ENCODE measurements around the gene DGKI. TPM values are rescaled to one million over a fixed set of nuclear protein-coding genes. Genes with fewer than 3 reads are reported as not detected.

Gene DGKI
- total and polyA plus RNA-seq, 2 of the 4 experiments (the other 2 are of a cell fraction), result 3.9 to 15.8 TPM

- Histone ChIP-seq H3K9me3 (ENCODE audit: control insufficient read depth, insufficient read depth, low read length) (no peaks in the 10 kb centered on the region), H3K23ac (ENCODE audit: low read depth, low read length) (peak overlapping the region; percentile 50), H4K5ac (ENCODE audit: low read depth, low read length) (peak overlapping the region; percentile 45; the same call in 1 of the 2 replicates), H3K4me3 (ENCODE audit: insufficient read depth, low read depth, low read length) (no peak overlapping the region), H2BK5ac (ENCODE audit: low read depth, low read length, poor library complexity, severe bottlenecking) (peak overlapping the region; percentile 80), H3K27ac (ENCODE audit: insufficient read depth, low read length) (peak overlapping the region; percentile 11; the same call in 1 of the 2 replicates), H3K56ac (ENCODE audit: extremely low read depth, insufficient read depth, low read length) (peak overlapping the region; percentile 20; the same call in 1 of the 2 replicates), H3K79me1 (ENCODE audit: low read depth in 1 of 2, low read length in 2 of 2) (no peaks in the 10 kb centered on the region), H3K18ac (ENCODE audit: low read depth, low read length) (peak overlapping the region; percentile 77; the same call in 1 of the 2 replicates), H3K4ac (ENCODE audit: low read depth, low read length) (peak overlapping the region; percentile 75), H3K27me3 (ENCODE audit: control insufficient read depth, insufficient read depth, low read length) (no peaks in the 10 kb centered on the region), H2BK20ac (ENCODE audit: low read depth, low read length) (peak overlapping the region; percentile 87), H3K36me3 (ENCODE audit: control insufficient read depth, insufficient read depth, low read length) (no peaks in the 10 kb centered on the region), H3K9ac (ENCODE audit: low read depth, low read length) (no peak overlapping the region), H4K91ac (ENCODE audit: insufficient read depth, low read depth, low read length) (peak overlapping the region; percentile 89), H2BK120ac (ENCODE audit: low read depth, low read length) (peak overlapping the region; percentile 94), H4K20me1 (ENCODE audit: insufficient read depth, low read length) (no peaks in the 10 kb centered on the region), H4K8ac (ENCODE audit: low read depth in 2 of 2, low read length in 2 of 2) (peak overlapping the region; percentile 2 to 43; a peak in 3 of 4 replicates), H2AFZ (replicated peaks; ENCODE audit: low read length, poor library complexity) (no peak overlapping the region), H2AK5ac (ENCODE audit: low read depth, low read length) (peak overlapping the region; percentile 1; the same call in 1 of the 2 replicates), H2BK15ac (ENCODE audit: low read depth, low read length) (peak overlapping the region; percentile 69; the same call in 2 of the 3 replicates), H3K4me1 (ENCODE audit: control insufficient read depth, insufficient read depth, low read length) (peaks cover 17% of the 10 kb centered on the region), H3K14ac (replicated peaks; ENCODE audit: low read depth, low read length) (no peak overlapping the region), H3K4me2 (ENCODE audit: low read depth, low read length) (peak overlapping the region; percentile 31; the same call in 1 of the 2 replicates), H3K9me1 (ENCODE audit: insufficient read depth, low read length) (peaks cover 8% of the 10 kb centered on the region), H2AK9ac (replicated peaks; ENCODE audit: low read depth, low read length, poor library complexity) (no peak overlapping the region)
- ChIA-PET POLR2A (ENCODE audit: unreplicated experiment) (no interaction called here), CTCF (interaction anchor here (0.6 to 1.5 kb wide), 6 partner anchors 11 to 235 kb away, joined by 3 to 5 read pairs (median 4); no protein-coding TSS in a partner anchor)
- BruUV-seq (replicated peaks), result no TSS peak
- peak; percentile 88 for DNase-seq
- 8% methylated on average over 2 of the region's 5 CpGs; no CpG with 5 or more reads in 1 of the 2 experiments for WGBS, 2 experiments (ENCODE audit: extremely low coverage in 2 of 2, insufficient read length in 1 of 2)
- intact Hi-C loops (cut with micrococcal nuclease), result no loop called here
- in situ Hi-C loops (cut with MboI; ENCODE audit: low sequenced_read_pairs), result no loop called here
- ATAC-seq (ENCODE audit: low read depth), result peak; percentile 88
- dilution Hi-C loops (cut with HindIII; ENCODE audit: low sequenced_read_pairs, unreplicated experiment), result no loop called here
- TF ChIP-seq CEBPB (IDR thresholded peaks at IDR 0.05; ENCODE audit: low read depth, low read length), result peak; percentile 92
- no peak for TF ChIP-seq USF2 (IDR thresholded peaks at IDR 0.05; ENCODE audit: low read depth, low read length)
- TF ChIP-seq RFX5 (IDR thresholded peaks at IDR 0.05; ENCODE audit: low read depth, low read length), result no peak
- no peak for TF ChIP-seq POLR2A (IDR thresholded peaks at IDR 0.05; ENCODE audit: low read depth, low read length)
- TF ChIP-seq SMC3 (IDR thresholded peaks at IDR 0.05; ENCODE audit: low read depth, low read length), result no peak
- peak; percentile 53 for TF ChIP-seq RCOR1 (IDR thresholded peaks at IDR 0.05; ENCODE audit: insufficient replicate concordance, low read length)
- peak; percentile 75 for TF ChIP-seq NFE2L2 (IDR thresholded peaks at IDR 0.05; ENCODE audit: low read depth, low read length)
- TF ChIP-seq CTCF (conservative IDR thresholded peaks at IDR 0.05; ENCODE audit: low read depth, low read length), result no peak
- TF ChIP-seq MXI1 (IDR thresholded peaks at IDR 0.05; ENCODE audit: borderline replicate concordance, low read depth, low read length), result no peak
- no peak for TF ChIP-seq MAFK (IDR thresholded peaks at IDR 0.05; ENCODE audit: low read depth, low read length)
- no peak for TF ChIP-seq ELK1 (IDR thresholded peaks at IDR 0.05; ENCODE audit: borderline replicate concordance, low read depth, low read length)
- no peak for TF ChIP-seq CHD1 (IDR thresholded peaks at IDR 0.05; ENCODE audit: low read depth, low read length)
- TF ChIP-seq MAZ (IDR thresholded peaks at IDR 0.05; ENCODE audit: borderline replicate concordance, low read depth, low read length), result peak; percentile 58; the same call in 1 of the 2 replicates
- peak; percentile 55 for TF ChIP-seq BHLHE40 (IDR thresholded peaks at IDR 0.05; ENCODE audit: low read depth, low read length)
Observed at GRCh38 chr7:137667633-137668387, 179.0 kb downstream of the DGKI start.
